IMR-90 (cell line): ENCODE measurements around the gene FOXA2. TPM values are rescaled to one million over a fixed set of nuclear protein-coding genes. Genes with fewer than 3 reads are reported as not detected.

Experiments used
- ATAC-seq: fragments of 200-7000 bp; cut with Tn5 transposase; 2 replicates; pipeline ENCODE4 v1.9.1; 2020; ENCODE audit warnings: low read depth, mild to moderate bottlenecking, moderate library complexity
- BruUV-seq: library from RNA; stranded (reverse); fragments of 400-500 nt; replicated peaks from 2 replicates; lab custom pipeline; 2021; lab: Mats Ljungman, UMichigan
- CTCF ChIA-PET: fragments of 300-600 bp; formaldehyde crosslinking; extraction: SDS; loops from one replicate; lab custom pipeline; 2021; ENCODE audit warnings: antibody characterized with exemption; lab: Yijun Ruan, JAX
- POLR2A ChIA-PET: fragments of 300-600 bp; sonication (Branson Sonifier 250); formaldehyde crosslinking; loops from one replicate; lab custom pipeline; 2022; ENCODE audit warnings: antibody characterized with exemption; ENCODE audit not compliant: unreplicated experiment; lab: Charles Lee
- DNase-seq: peaks from one replicate; pipeline ENCODE4 v3.0.0; 2013
- H2AFZ ChIP-seq: replicated peaks from 2 replicates; pipeline ENCODE3; 2013; ENCODE audit warnings: low read length, mild to moderate bottlenecking; ENCODE audit not compliant: poor library complexity
- H2AK5ac ChIP-seq: 2 replicates; pipeline ENCODE4 v1.6.1; 2013; ENCODE audit warnings: low read depth, low read length, inconsistent platforms
- H2AK9ac ChIP-seq: replicated peaks from 2 replicates; pipeline ENCODE3; 2013; ENCODE audit warnings: mild to moderate bottlenecking, low read depth, low read length, moderate library complexity; ENCODE audit not compliant: poor library complexity
- H2BK120ac ChIP-seq: 2 replicates; pipeline ENCODE4 v1.6.1; 2013; ENCODE audit warnings: low read depth, low read length, inconsistent platforms
- H2BK15ac ChIP-seq: 3 replicates; pipeline ENCODE4 v1.6.1; 2013; ENCODE audit warnings: low read depth, low read length, inconsistent platforms
- H2BK20ac ChIP-seq: 2 replicates; pipeline ENCODE4 v1.6.1; 2013; ENCODE audit warnings: low read depth, mild to moderate bottlenecking, inconsistent platforms, low read length, moderate library complexity
- H2BK5ac ChIP-seq: 2 replicates; pipeline ENCODE4 v1.6.1; 2013; ENCODE audit warnings: mild to moderate bottlenecking, low read depth, low read length, inconsistent platforms; ENCODE audit not compliant: poor library complexity, severe bottlenecking
- H3K14ac ChIP-seq: replicated peaks from 2 replicates; pipeline ENCODE4 v1.6.1; 2013; ENCODE audit warnings: low read depth, low read length, inconsistent platforms
- H3K18ac ChIP-seq: 2 replicates; pipeline ENCODE4 v1.6.1; 2013; ENCODE audit warnings: low read depth, low read length, control low read depth
- H3K23ac ChIP-seq: 2 replicates; pipeline ENCODE4 v1.6.1; 2013; ENCODE audit warnings: low read depth, low read length, inconsistent platforms
- H3K27ac ChIP-seq: 2 replicates; pipeline ENCODE4 v1.5.1; 2013; ENCODE audit warnings: mild to moderate bottlenecking, control low read depth, low read length; ENCODE audit not compliant: insufficient read depth
- H3K27me3 ChIP-seq: 2 replicates; pipeline ENCODE4 v1.6.1; 2013; ENCODE audit warnings: low read length; ENCODE audit not compliant: control insufficient read depth, insufficient read depth
- H3K36me3 ChIP-seq: 2 replicates; pipeline ENCODE4 v1.6.1; 2013; ENCODE audit warnings: low read length, mixed read lengths; ENCODE audit not compliant: control insufficient read depth, insufficient read depth
- H3K4ac ChIP-seq: 2 replicates; pipeline ENCODE4 v1.6.1; 2013; ENCODE audit warnings: low read depth, low read length, inconsistent platforms
- H3K4me1 ChIP-seq: 2 replicates; pipeline ENCODE4 v1.6.1; 2013; ENCODE audit warnings: low read length, mixed read lengths; ENCODE audit not compliant: control insufficient read depth, insufficient read depth
- H3K4me2 ChIP-seq: 2 replicates; pipeline ENCODE4 v1.6.1; 2013; ENCODE audit warnings: low read depth, mild to moderate bottlenecking, control low read depth, low read length, moderate library complexity
- H3K4me3 ChIP-seq: 2 replicates; pipeline ENCODE4 v1.5.1; 2013; ENCODE audit warnings: low read depth, mild to moderate bottlenecking, control low read depth, low read length, moderate library complexity; ENCODE audit not compliant: insufficient read depth
- H3K56ac ChIP-seq: 2 replicates; pipeline ENCODE4 v1.6.1; 2013; ENCODE audit warnings: low read length, inconsistent platforms; ENCODE audit not compliant: insufficient read depth; ENCODE audit errors: extremely low read depth
- H3K79me1 ChIP-seq, 2 experiments: 2 replicates each; pipeline ENCODE4 v1.6.1; 2013; ENCODE audit warnings: low read length in 2 of 2, inconsistent platforms in 1 of 2, low read depth in 1 of 2
- H3K9ac ChIP-seq: 2 replicates; pipeline ENCODE4 v1.6.1; 2013; ENCODE audit warnings: low read depth, low read length, control low read depth
- H3K9me1 ChIP-seq: 2 replicates; pipeline ENCODE4 v1.6.1; 2013; ENCODE audit warnings: low read length, inconsistent platforms; ENCODE audit not compliant: insufficient read depth
- H3K9me3 ChIP-seq: 2 replicates; pipeline ENCODE4 v1.6.1; 2013; ENCODE audit warnings: low read length; ENCODE audit not compliant: control insufficient read depth, insufficient read depth
- H4K20me1 ChIP-seq: 2 replicates; pipeline ENCODE4 v1.6.1; 2013; ENCODE audit warnings: low read length, inconsistent platforms; ENCODE audit not compliant: insufficient read depth
- H4K5ac ChIP-seq: 2 replicates; pipeline ENCODE4 v1.6.1; 2013; ENCODE audit warnings: mild to moderate bottlenecking, low read depth, low read length, control low read depth
- H4K8ac ChIP-seq, 2 experiments: 2 replicates each; pipeline ENCODE4 v1.6.1; 2013; ENCODE audit warnings: low read depth in 2 of 2, low read length in 2 of 2, control low read depth in 1 of 2, inconsistent platforms in 1 of 2
- H4K91ac ChIP-seq: 2 replicates; pipeline ENCODE4 v1.6.1; 2013; ENCODE audit warnings: low read depth, low read length, inconsistent platforms; ENCODE audit not compliant: insufficient read depth
- BHLHE40 ChIP-seq: fragments of 150-350 bp; IDR thresholded peaks from 2 replicates; pipeline ENCODE4 v1.6.1; 2016; ENCODE audit warnings: mild to moderate bottlenecking, low read depth, low read length
- CEBPB ChIP-seq: IDR thresholded peaks from 2 replicates; pipeline ENCODE4 v1.6.1; 2012; ENCODE audit warnings: low read depth, low read length, improper control_type of control experiment
- CHD1 ChIP-seq: IDR thresholded peaks from 2 replicates; pipeline ENCODE4 v1.6.1; 2012; ENCODE audit warnings: low read depth, low read length, improper control_type of control experiment
- FOS ChIP-seq: fragments of 150-350 bp; IDR thresholded peaks from 2 replicates; pipeline ENCODE4 v1.6.1; 2016; ENCODE audit warnings: low read depth, low read length
- MAFK ChIP-seq: IDR thresholded peaks from 2 replicates; pipeline ENCODE4 v1.6.1; 2012; ENCODE audit warnings: low read depth, low read length, improper control_type of control experiment
- MAZ ChIP-seq: IDR thresholded peaks from 2 replicates; pipeline ENCODE4 v1.6.1; 2012; ENCODE audit warnings: low read depth, mild to moderate bottlenecking, low read length, improper control_type of control experiment, moderate library complexity, borderline replicate concordance
- MXI1 ChIP-seq: IDR thresholded peaks from 2 replicates; pipeline ENCODE4 v1.6.1; 2012; ENCODE audit warnings: low read depth, mild to moderate bottlenecking, low read length, moderate library complexity, borderline replicate concordance
- NFE2L2 ChIP-seq: fragments of 150-350 bp; IDR thresholded peaks from 2 replicates; pipeline ENCODE4 v1.6.1; 2016; ENCODE audit warnings: low read depth, mild to moderate bottlenecking, low read length
- POLR2A ChIP-seq: IDR thresholded peaks from 2 replicates; pipeline ENCODE4 v1.6.1; 2012; ENCODE audit warnings: mild to moderate bottlenecking, low read depth, low read length
- RAD21 ChIP-seq: IDR thresholded peaks from 2 replicates; pipeline ENCODE4 v1.6.1; 2012; ENCODE audit warnings: low read length, improper control_type of control experiment
- RCOR1 ChIP-seq: IDR thresholded peaks from 2 replicates; pipeline ENCODE4 v1.6.1; 2012; ENCODE audit warnings: mild to moderate bottlenecking, low read length, improper control_type of control experiment; ENCODE audit not compliant: insufficient replicate concordance
- RFX5 ChIP-seq: IDR thresholded peaks from 2 replicates; pipeline ENCODE4 v1.8.0; 2012; ENCODE audit warnings: low read depth, mild to moderate bottlenecking, low read length, moderate library complexity
- SMC3 ChIP-seq: fragments of 150-350 bp; IDR thresholded peaks from 2 replicates; pipeline ENCODE4 v1.6.1; 2016; ENCODE audit warnings: low read depth, mild to moderate bottlenecking, antibody characterized with exemption, low read length, moderate library complexity
- WGBS, 2 experiments: methylation state at CpG; one replicate each; pipeline versions ENCODE4 v1.1.5 to v1.1.7; 2013; ENCODE audit warnings: missing lambda C conversion rate in 2 of 2; ENCODE audit not compliant: insufficient read length in 1 of 2; ENCODE audit errors: extremely low coverage in 2 of 2; 5-methylcytosine and 5-hydroxymethylcytosine counted together
- dilution Hi-C: fragments of 300-500 bp; cut with HindIII; formaldehyde crosslinking; loops from one replicate; pipeline ENCODE4 v1.14.3; 2018; ENCODE audit warnings: low sequenced_read_pairs; ENCODE audit not compliant: unreplicated experiment
- in situ Hi-C: fragments of 300-500 bp; cut with MboI; formaldehyde crosslinking; loops from 3 replicates; pipeline ENCODE4 v1.14.3; 2019; ENCODE audit warnings: low sequenced_read_pairs, inconsistent platforms, mixed read lengths
- intact Hi-C: fragments of 100-400 bp; cut with micrococcal nuclease; formaldehyde crosslinking; loops from 2 replicates; pipeline ENCODE4 v1.10.0; 2022
- polyA plus RNA-seq, 3 experiments: library from polyadenylated mRNA; depleted of rRNA; stranded (reverse); fragments of >200 nt; gene quantifications; 2 replicates each; pipeline ENCODE4 v1.2.3, GENCODE V29; 2012; ENCODE audit warnings: low replicate concordance in 1 of 3
- total RNA-seq: library from RNA; depleted of rRNA; stranded (reverse); fragments of >200 nt; gene quantifications from 2 replicates; pipeline ENCODE4 v1.2.3, GENCODE V29; 2012
- TF ChIP-seq, protein P1 (sequence below): fragments of 150-350 bp; IDR thresholded peaks from 2 replicates; pipeline ENCODE4 v1.6.1; 2016; ENCODE audit warnings: low read depth, mild to moderate bottlenecking, low read length, moderate library complexity, borderline replicate concordance
- TF ChIP-seq, protein P2 (sequence below): conservative IDR thresholded peaks from 2 replicates; pipeline ENCODE4 v1.5.1; 2012; ENCODE audit warnings: mild to moderate bottlenecking, low read depth, low read length, improper control_type of control experiment

The FOXA2 gene
- total and polyA plus RNA-seq, 2 of the 4 experiments (the other 2 are of a cell fraction), result not detected

DNA sequence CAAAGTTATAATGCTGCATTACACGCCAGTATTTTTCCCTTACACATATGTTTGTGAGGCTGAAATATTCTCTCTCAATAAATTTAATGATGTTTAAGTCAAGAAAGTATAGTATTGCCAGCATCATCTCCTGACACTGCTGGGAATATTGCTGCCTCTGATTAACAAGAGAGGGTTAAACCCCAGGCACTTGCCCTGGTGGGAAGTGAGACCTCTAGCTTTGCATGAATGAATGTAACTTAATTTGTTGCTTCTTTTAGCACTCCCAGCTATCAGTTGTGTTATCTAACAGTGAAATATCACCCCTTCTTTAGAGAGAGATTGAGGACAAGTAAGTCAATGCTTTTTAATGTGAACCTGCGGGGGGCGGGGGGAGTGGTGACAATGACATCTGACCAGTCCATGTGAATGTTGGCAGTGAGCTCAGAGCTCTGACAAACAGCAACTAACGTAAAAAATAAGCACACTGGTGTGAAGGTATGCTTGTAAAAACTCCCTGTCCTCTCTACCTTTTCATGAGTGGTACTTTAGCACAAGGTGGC lies 9.8 kb downstream of the FOXA2 start:
- no peak overlapping the region for H3K4me2 ChIP-seq
- no peaks in the 10 kb centered on the region for H3K36me3 ChIP-seq
- H3K9me3 ChIP-seq, result no peaks in the 10 kb centered on the region
- H2BK15ac ChIP-seq, result no peak overlapping the region
- no TSS peak for BruUV-seq
- no peak overlapping the region for H2BK5ac ChIP-seq
- no peak overlapping the region for H3K4me3 ChIP-seq
- H2AFZ ChIP-seq, result no peak overlapping the region
- H3K27me3 ChIP-seq, result peaks cover 66% of the 10 kb centered on the region
- no peak overlapping the region for H4K5ac ChIP-seq
- H2BK20ac ChIP-seq, result no peak overlapping the region
- no peak overlapping the region for H3K18ac ChIP-seq
- no peak overlapping the region for H2AK9ac ChIP-seq
- no peak overlapping the region for H3K27ac ChIP-seq
- no peaks in the 10 kb centered on the region for H3K9me1 ChIP-seq
- intact Hi-C loops (no loop called here), in situ Hi-C loops (no loop called here), dilution Hi-C loops (no loop called here)
- H2AK5ac ChIP-seq, result no peak overlapping the region
- POLR2A ChIA-PET, result no interaction called here
- H4K20me1 ChIP-seq, result no peaks in the 10 kb centered on the region
- H3K14ac ChIP-seq, result no peak overlapping the region
- TF ChIP-seq POLR2A, result no peak
- no peak for TF ChIP-seq RAD21
- no peak for TF ChIP-seq CHD1
- TF ChIP-seq, protein P1, sequence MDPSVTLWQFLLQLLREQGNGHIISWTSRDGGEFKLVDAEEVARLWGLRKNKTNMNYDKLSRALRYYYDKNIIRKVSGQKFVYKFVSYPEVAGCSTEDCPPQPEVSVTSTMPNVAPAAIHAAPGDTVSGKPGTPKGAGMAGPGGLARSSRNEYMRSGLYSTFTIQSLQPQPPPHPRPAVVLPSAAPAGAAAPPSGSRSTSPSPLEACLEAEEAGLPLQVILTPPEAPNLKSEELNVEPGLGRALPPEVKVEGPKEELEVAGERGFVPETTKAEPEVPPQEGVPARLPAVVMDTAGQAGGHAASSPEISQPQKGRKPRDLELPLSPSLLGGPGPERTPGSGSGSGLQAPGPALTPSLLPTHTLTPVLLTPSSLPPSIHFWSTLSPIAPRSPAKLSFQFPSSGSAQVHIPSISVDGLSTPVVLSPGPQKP, result no peak
- no peak for TF ChIP-seq MXI1
- no peak for TF ChIP-seq NFE2L2
- no peak for TF ChIP-seq RCOR1
- TF ChIP-seq CEBPB, result no peak
- no peak for TF ChIP-seq BHLHE40
- no peak for TF ChIP-seq MAFK
- TF ChIP-seq SMC3, result no peak
- TF ChIP-seq FOS, result no peak
- no peak for TF ChIP-seq MAZ
- TF ChIP-seq, protein P2, sequence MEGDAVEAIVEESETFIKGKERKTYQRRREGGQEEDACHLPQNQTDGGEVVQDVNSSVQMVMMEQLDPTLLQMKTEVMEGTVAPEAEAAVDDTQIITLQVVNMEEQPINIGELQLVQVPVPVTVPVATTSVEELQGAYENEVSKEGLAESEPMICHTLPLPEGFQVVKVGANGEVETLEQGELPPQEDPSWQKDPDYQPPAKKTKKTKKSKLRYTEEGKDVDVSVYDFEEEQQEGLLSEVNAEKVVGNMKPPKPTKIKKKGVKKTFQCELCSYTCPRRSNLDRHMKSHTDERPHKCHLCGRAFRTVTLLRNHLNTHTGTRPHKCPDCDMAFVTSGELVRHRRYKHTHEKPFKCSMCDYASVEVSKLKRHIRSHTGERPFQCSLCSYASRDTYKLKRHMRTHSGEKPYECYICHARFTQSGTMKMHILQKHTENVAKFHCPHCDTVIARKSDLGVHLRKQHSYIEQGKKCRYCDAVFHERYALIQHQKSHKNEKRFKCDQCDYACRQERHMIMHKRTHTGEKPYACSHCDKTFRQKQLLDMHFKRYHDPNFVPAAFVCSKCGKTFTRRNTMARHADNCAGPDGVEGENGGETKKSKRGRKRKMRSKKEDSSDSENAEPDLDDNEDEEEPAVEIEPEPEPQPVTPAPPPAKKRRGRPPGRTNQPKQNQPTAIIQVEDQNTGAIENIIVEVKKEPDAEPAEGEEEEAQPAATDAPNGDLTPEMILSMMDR, result no peak
- TF ChIP-seq RFX5, result no peak
- DNase-seq, result no peak
- no peak overlapping the region for H4K91ac ChIP-seq
- WGBS, 2 experiments, result no CpG with 5 or more reads among the region's 4 CpGs
- no peak overlapping the region for H3K4ac ChIP-seq
- no peak overlapping the region for H3K23ac ChIP-seq
- no peak overlapping the region for H3K9ac ChIP-seq
- H3K79me1 ChIP-seq, result no peaks in the 10 kb centered on the region
- no peak overlapping the region for H3K56ac ChIP-seq
- no peak overlapping the region for H4K8ac ChIP-seq
- CTCF ChIA-PET, result no interaction called here
- no peaks in the 10 kb centered on the region for H3K4me1 ChIP-seq
- no peak overlapping the region for H2BK120ac ChIP-seq
- ATAC-seq, result no peak
